ENCODE data around the gene SNX7. TPM values are rescaled to one million over a fixed set of nuclear protein-coding genes. Genes with fewer than 3 reads are reported as not detected.

SNX7 gene
- total RNA-seq, 2 donors from 2014 or later = 0.63 TPM; not detected in 1

GRCh38 chr1:98754176-98754575, 92.7 kb downstream of the SNX7 start:
- no peak for ATAC-seq (replicated peaks in 1 of 2)
- no peaks in the 10 kb centered on the region for H3K27me3 Mint-ChIP-seq (ENCODE audit: low read depth)
- no peak for DNase-seq
- H3K9me3 Mint-ChIP-seq = no peaks in the 10 kb centered on the region
- no peaks in the 10 kb centered on the region for H3K4me1 Mint-ChIP-seq (ENCODE audit: low read depth)
- H3K36me3 Mint-ChIP-seq (ENCODE audit: insufficient read depth in 2 of 2) = no peaks in the 10 kb centered on the region
- H3K27ac Mint-ChIP-seq = no peak overlapping the region
- no peak overlapping the region for H3K4me3 Mint-ChIP-seq

GRCh38 chr1:98761219-98761865, 99.8 kb downstream of the SNX7 start:
- Mint-ChIP-seq H3K27ac (no peak overlapping the region), H3K27me3 (ENCODE audit: low read depth) (no peaks in the 10 kb centered on the region), H3K4me1 (ENCODE audit: low read depth) (no peaks in the 10 kb centered on the region), H3K36me3 (ENCODE audit: insufficient read depth in 2 of 2) (no peaks in the 10 kb centered on the region), H3K4me3 (no peak overlapping the region), H3K9me3 (no peaks in the 10 kb centered on the region)
- ATAC-seq (replicated peaks in 1 of 2) = no peak
- DNase-seq = no peak

- Mint-ChIP-seq H3K4me1 (ENCODE audit: low read depth) (no peaks in the 10 kb centered on the region), H3K27me3 (ENCODE audit: low read depth) (no peaks in the 10 kb centered on the region), H3K9me3 (no peaks in the 10 kb centered on the region), H3K36me3 (ENCODE audit: insufficient read depth in 2 of 2) (no peaks in the 10 kb centered on the region), H3K4me3 (no peak overlapping the region), H3K27ac (no peak overlapping the region)
- no peak for DNase-seq
- ATAC-seq (replicated peaks in 1 of 2) = no peak
Observed at GRCh38 chr1:98763488-98764150, 102.1 kb downstream of the SNX7 start.

- Mint-ChIP-seq H3K36me3 (ENCODE audit: insufficient read depth in 2 of 2) (no peaks in the 10 kb centered on the region), H3K27me3 (ENCODE audit: low read depth) (no peaks in the 10 kb centered on the region), H3K9me3 (no peaks in the 10 kb centered on the region), H3K4me3 (no peak overlapping the region), H3K27ac (no peak overlapping the region), H3K4me1 (ENCODE audit: low read depth) (no peaks in the 10 kb centered on the region)
- DNase-seq (no peak), ATAC-seq (replicated peaks in 1 of 2) (no peak)
Observed at GRCh38 chr1:98764485-98764884, 103.0 kb downstream of the SNX7 start.

GRCh38 chr1:98766255-98766654, 104.7 kb downstream of the SNX7 start:
- ATAC-seq (replicated peaks in 1 of 2) = no peak

GRCh38 chr1:98769162-98769561, 107.6 kb downstream of the SNX7 start:
- Mint-ChIP-seq H3K36me3 (ENCODE audit: insufficient read depth in 2 of 2) (no peaks in the 10 kb centered on the region), H3K27me3 (ENCODE audit: low read depth) (no peaks in the 10 kb centered on the region), H3K9me3 (no peaks in the 10 kb centered on the region), H3K4me1 (ENCODE audit: low read depth) (no peaks in the 10 kb centered on the region), H3K27ac (no peak overlapping the region), H3K4me3 (no peak overlapping the region)
- ATAC-seq (replicated peaks in 1 of 2) = no peak
- no peak for DNase-seq

More at GRCh38 chr1:98766255-98766654, 104.7 kb downstream of the SNX7 start:
- no peaks in the 10 kb centered on the region for H3K4me1 Mint-ChIP-seq (ENCODE audit: low read depth)
- no peaks in the 10 kb centered on the region for H3K27me3 Mint-ChIP-seq (ENCODE audit: low read depth)
- no peak overlapping the region for H3K4me3 Mint-ChIP-seq
- no peak overlapping the region for H3K27ac Mint-ChIP-seq
- DNase-seq = no peak
- H3K36me3 Mint-ChIP-seq (ENCODE audit: insufficient read depth in 2 of 2) = no peaks in the 10 kb centered on the region
- no peaks in the 10 kb centered on the region for H3K9me3 Mint-ChIP-seq

GRCh38 chr1:98781906-98782305, 120.4 kb downstream of the SNX7 start:
- Mint-ChIP-seq H3K27ac (no peak overlapping the region), H3K36me3 (ENCODE audit: insufficient read depth in 2 of 2) (peaks cover 7 to 8% of the 10 kb centered on the region in 2 donors), H3K4me3 (no peak overlapping the region), H3K4me1 (ENCODE audit: low read depth) (no peaks in the 10 kb centered on the region), H3K27me3 (ENCODE audit: low read depth) (no peaks in the 10 kb centered on the region), H3K9me3 (peaks cover 0 to 8% of the 10 kb centered on the region in 2 donors)
- DNase-seq (no peak), ATAC-seq (replicated peaks in 1 of 2) (no peak)

GRCh38 chr1:98783821-98784220, 122.3 kb downstream of the SNX7 start:
- Mint-ChIP-seq H3K4me3 (no peak overlapping the region), H3K9me3 (peaks cover 0 to 8% of the 10 kb centered on the region in 2 donors), H3K4me1 (ENCODE audit: low read depth) (no peaks in the 10 kb centered on the region), H3K36me3 (ENCODE audit: insufficient read depth in 2 of 2) (peaks cover 7 to 8% of the 10 kb centered on the region in 2 donors), H3K27ac (no peak overlapping the region), H3K27me3 (ENCODE audit: low read depth) (no peaks in the 10 kb centered on the region)
- ATAC-seq (replicated peaks in 1 of 2) (no peak), DNase-seq (no peak)

GRCh38 chr1:98791498-98791897, 130.0 kb downstream of the SNX7 start:
- H3K36me3 Mint-ChIP-seq (ENCODE audit: insufficient read depth in 2 of 2) = peaks cover 0 to 4% of the 10 kb centered on the region in 2 donors
- H3K27ac Mint-ChIP-seq = no peak overlapping the region
- no peak for DNase-seq
- H3K9me3 Mint-ChIP-seq = peaks cover 0 to 2% of the 10 kb centered on the region in 2 donors
- ATAC-seq (replicated peaks in 1 of 2) = no peak
- no peak overlapping the region for H3K4me3 Mint-ChIP-seq
- peaks cover 5% of the 10 kb centered on the region for H3K4me1 Mint-ChIP-seq (ENCODE audit: low read depth)
- no peaks in the 10 kb centered on the region for H3K27me3 Mint-ChIP-seq (ENCODE audit: low read depth)

GRCh38 chr1:98792123-98792522, 130.6 kb downstream of the SNX7 start:
- no peak for ATAC-seq (replicated peaks in 1 of 2)
- Mint-ChIP-seq H3K4me1 (ENCODE audit: low read depth) (peaks cover 11% of the 10 kb centered on the region), H3K27me3 (ENCODE audit: low read depth) (no peaks in the 10 kb centered on the region), H3K27ac (no peak overlapping the region), H3K9me3 (no peaks in the 10 kb centered on the region), H3K4me3 (no peak overlapping the region), H3K36me3 (ENCODE audit: insufficient read depth in 2 of 2) (no peaks in the 10 kb centered on the region)
- DNase-seq = no peak

- DNase-seq = no peak
- H3K9me3 Mint-ChIP-seq = no peaks in the 10 kb centered on the region
- no peak overlapping the region for H3K27ac Mint-ChIP-seq
- no peaks in the 10 kb centered on the region for H3K36me3 Mint-ChIP-seq (ENCODE audit: insufficient read depth in 2 of 2)
- H3K27me3 Mint-ChIP-seq (ENCODE audit: low read depth) = no peaks in the 10 kb centered on the region
- H3K4me1 Mint-ChIP-seq (ENCODE audit: low read depth) = peaks cover 22% of the 10 kb centered on the region
- H3K4me3 Mint-ChIP-seq = no peak overlapping the region
- no peak for ATAC-seq (replicated peaks in 1 of 2)
Observed at GRCh38 chr1:98793136-98793535, 131.6 kb downstream of the SNX7 start.

- H3K27ac Mint-ChIP-seq = no peak overlapping the region
- H3K9me3 Mint-ChIP-seq = peaks cover 0 to under 1% of the 10 kb centered on the region in 2 donors
- ATAC-seq (replicated peaks in 1 of 2) (peak; percentile 91 to 94), DNase-seq (peak; percentile 46 to 56)
- H3K36me3 Mint-ChIP-seq (ENCODE audit: insufficient read depth in 2 of 2) = no peaks in the 10 kb centered on the region
- H3K4me3 Mint-ChIP-seq = no peak overlapping the region
- no peaks in the 10 kb centered on the region for H3K27me3 Mint-ChIP-seq (ENCODE audit: low read depth)
- peaks cover 26% of the 10 kb centered on the region for H3K4me1 Mint-ChIP-seq (ENCODE audit: low read depth)
Observed at GRCh38 chr1:98794196-98794886, 132.8 kb downstream of the SNX7 start.

GRCh38 chr1:98796049-98796448, 134.5 kb downstream of the SNX7 start:
- H3K4me1 Mint-ChIP-seq (ENCODE audit: low read depth) = peaks cover 26% of the 10 kb centered on the region
- DNase-seq = no peak
- H3K9me3 Mint-ChIP-seq = peaks cover 0 to 2% of the 10 kb centered on the region in 2 donors
- H3K4me3 Mint-ChIP-seq = no peak overlapping the region
- H3K36me3 Mint-ChIP-seq (ENCODE audit: insufficient read depth in 2 of 2) = no peaks in the 10 kb centered on the region
- no peak overlapping the region for H3K27ac Mint-ChIP-seq
- no peaks in the 10 kb centered on the region for H3K27me3 Mint-ChIP-seq (ENCODE audit: low read depth)
- ATAC-seq (replicated peaks in 1 of 2) = no peak

Data from activated T-cell treated with anti-CD3 and anti-CD28 coated beads, Interleukin-2, amount 50 U/mL, for 72 hours (primary cell).